ENCODE measurements around the gene TNFSF10.
"Not testable (repeated sequence)": the region's sequence is repeated elsewhere in the genome, so short reads cannot be mapped to it uniquely, and the experiment has no call there.

TNFSF10 gene

GRCh38 chr3:172543884-172544283, 20.7 kb upstream of the TNFSF10 start:
- DNase-seq = no peak

DNA sequence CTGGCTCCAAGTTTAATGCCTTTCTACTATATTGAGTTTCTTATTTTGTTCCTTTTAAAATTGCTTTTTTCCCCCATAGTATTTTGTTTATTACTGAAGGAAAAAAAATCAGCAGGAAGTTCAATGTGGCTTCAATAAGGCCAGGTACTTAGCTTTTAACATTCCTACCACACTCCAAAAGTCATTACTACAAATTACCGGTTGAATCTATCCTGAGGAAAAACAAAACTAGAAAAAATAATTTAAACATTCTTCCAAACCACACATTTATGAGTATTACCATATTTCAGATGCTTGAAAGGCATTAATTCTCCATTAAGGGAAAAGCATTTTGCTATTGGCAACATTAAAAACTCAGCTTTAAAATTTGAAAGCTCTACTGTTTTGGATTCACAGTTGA, 20.2 kb upstream of the TNFSF10 start:
- no peak for DNase-seq

- DNase-seq = no peak
Observed at GRCh38 chr3:172542999-172543398, 19.8 kb upstream of the TNFSF10 start.

GRCh38 chr3:172541945-172542488, 18.8 kb upstream of the TNFSF10 start:
- no peak for DNase-seq

DNA sequence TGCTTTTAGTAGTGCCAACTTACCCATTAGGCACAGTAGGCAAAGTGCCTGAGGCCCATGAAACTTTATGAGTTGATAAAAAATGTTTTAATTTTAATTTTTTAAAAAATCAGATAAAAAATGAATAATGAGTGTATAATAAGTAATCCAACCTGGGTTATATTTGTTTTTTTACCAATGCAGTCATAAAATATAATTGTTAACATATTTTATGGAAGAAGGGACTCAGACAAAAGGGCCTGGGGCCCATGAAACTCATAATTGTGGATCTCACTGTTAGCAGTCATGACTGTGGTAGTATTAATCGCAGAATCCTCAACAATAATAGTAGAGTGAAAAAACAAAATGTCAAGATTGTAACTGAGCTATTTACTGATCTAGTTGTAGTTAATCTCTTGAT, 16.8 kb upstream of the TNFSF10 start:
- DNase-seq = no peak

DNA sequence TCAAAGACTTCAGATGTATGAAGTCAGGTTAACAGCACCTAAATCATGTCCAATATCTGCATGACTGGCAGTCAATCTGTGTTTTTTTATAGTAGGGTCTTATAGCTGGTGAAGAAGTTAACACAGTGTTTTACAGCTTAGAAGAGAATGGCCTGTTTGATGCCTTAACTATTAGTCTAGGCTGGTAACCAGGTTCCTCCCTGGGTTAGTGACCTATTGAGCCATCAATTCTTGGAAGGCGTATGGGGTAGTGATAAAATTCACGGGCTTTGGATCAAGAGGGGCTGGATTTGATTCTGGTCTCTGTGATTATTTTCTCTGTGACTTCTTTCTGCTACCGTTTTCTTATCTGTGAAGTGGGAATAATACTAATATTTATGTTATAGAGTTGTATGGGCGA, 16.0 kb upstream of the TNFSF10 start:
- DNase-seq = no peak

DNA sequence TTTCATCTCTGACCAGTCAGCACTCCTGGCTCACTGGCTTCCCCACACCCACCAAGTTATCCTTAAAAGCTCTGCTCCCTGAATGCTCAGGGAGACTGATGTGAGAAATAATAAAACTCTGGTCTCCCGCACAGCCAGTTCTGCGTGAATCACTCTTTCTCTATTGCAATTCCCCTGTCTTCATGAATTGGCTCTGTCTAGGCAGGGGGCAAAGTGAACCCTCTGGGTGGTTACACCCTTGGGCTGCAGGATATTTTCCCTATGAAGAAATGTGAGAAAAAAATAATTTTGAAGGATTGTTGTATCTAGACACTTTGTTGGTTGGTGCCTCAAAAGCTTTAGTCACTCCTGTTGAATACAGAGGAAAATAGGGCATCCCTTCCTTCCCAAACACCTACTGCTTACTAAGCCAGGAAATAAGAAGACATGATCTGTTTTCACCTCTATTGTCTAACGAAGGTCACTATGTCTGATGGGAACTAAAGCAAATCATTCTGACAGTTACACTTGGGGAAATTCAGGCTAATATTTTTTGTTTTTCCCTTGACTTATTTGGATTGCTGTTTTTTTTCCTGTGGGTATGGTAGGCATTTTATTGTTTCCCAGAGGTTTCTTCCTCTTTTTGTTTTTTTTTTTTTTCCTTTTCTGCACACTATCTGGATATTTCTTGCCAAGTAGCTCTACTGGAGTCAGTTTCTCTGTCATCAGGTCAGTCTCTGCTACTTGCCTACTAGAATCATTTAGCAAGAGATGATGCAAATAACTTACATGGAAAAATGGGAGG, 15.3 kb upstream of the TNFSF10 start:
- no peak for DNase-seq

DNA sequence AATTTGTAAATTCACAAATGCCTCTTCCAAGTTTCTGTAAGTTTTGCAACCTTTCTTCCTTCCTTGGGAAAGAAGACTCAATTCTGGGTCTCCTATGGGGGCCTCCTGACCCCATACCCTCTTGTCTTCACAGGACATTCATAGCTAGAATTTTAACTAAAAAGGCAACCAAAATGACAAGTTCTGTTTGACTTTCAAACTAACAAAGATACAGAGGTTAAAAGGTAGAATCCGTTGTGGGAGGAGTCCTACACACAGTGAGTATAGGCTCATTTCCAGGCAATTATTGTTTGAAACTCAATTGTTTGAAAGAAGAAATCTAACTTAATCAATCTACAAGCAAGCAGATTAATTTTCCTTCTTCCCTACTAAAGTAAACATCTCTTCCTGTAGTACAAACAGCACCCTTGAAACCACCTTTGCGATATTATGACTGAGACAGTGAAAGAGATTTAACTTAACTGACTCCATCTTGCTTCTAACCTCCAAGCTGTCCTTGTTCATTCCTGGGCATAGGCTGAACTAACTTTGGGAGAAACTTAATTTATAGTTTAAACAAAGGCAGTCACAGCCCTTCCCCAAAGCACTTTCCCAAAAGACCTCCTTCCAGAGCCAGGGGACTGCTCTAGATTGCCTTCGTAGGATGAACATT, 14.4 kb upstream of the TNFSF10 start:
- DNase-seq = no peak

DNA sequence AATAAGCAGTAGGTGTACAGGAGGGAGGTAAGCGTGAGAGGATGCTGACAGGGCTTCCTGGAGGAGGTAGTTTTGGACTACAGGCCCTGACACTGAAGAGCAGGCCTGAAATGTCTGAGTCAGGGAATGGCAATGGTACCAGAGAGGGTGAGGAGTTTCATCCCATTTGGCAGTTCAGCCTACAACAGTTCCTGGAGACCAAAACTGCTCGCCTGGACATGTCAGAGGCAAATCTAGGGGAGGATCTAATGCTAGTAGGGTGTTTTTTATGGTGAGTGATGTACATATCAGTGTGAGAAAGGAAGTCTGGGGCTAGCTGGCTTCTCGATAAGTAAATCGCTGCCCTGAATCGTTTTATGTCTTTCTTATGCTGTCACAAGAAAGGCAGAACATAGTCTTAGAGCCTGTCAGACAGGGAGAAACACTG, 13.8 kb upstream of the TNFSF10 start:
- DNase-seq = no peak

DNA sequence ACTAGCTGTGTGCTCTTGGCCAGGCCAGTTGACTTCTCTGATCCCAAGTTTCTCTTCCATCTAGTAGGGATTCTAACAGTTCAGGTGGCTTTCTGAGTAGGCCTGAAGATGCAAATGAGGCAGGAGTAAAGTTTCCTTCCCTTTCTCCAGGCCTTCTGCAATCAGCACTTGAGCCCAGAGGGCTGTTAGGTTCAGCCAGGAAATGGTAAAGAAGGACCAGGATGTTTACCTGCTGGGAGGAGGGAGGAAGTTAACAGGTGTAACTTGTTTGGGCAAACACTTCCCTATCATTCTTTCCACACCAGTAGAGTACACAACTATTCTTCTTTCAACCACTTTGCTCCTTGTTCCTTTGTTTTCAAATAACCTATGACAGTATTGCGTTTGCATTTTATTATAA, 13.3 kb upstream of the TNFSF10 start:
- DNase-seq = no peak

GRCh38 chr3:172530566-172530965, 7.3 kb upstream of the TNFSF10 start:
- DNase-seq = peak; percentile 76

DNA sequence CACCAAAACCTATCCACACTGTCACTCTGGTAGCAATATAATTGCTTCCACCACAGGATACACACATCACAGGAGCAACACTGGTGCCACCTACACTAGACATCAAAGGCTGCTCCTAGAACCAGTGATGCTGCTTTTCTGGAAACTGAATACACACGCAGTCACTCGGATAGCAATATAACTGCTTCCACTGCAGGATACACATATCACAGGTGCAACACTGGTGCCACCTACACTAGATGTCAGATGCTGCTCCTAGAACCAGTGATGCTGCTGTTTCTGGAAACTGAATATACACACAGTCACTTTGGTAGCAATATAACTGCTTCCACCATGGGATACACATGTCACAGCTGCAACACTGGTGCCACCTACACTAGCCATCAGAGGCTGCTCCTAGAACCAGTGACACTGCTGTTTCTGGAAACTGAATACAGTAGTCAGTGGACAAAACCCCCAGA, 6.9 kb upstream of the TNFSF10 start:
- no peak for DNase-seq

GRCh38 chr3:172528677-172529076, 5.4 kb upstream of the TNFSF10 start:
- DNase-seq = no peak

- no peak for DNase-seq
Observed at GRCh38 chr3:172527306-172527705, 4.1 kb upstream of the TNFSF10 start.

- no peak for DNase-seq
Observed at GRCh38 chr3:172525116-172525613, 1.9 kb upstream of the TNFSF10 start.

DNA sequence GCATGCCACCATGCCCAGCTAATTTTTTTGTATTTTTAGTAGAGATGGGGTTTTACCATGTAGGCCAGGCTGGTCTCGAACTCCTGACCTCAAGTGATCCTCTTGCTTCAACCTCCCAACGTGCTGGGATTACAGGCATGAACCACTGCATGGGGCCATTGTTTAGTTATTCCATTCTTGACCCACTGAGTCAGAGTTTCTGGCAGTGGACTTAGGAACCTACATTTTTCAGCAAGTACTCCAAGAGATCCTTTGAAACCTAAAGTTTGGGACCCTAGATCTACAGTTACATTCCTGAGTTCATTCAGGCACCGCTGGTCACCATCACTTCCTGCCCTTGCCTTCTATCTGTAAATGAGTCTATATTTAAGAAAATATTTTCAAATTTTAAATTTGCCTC, 1.4 kb upstream of the TNFSF10 start:
- DNase-seq = no peak

DNA sequence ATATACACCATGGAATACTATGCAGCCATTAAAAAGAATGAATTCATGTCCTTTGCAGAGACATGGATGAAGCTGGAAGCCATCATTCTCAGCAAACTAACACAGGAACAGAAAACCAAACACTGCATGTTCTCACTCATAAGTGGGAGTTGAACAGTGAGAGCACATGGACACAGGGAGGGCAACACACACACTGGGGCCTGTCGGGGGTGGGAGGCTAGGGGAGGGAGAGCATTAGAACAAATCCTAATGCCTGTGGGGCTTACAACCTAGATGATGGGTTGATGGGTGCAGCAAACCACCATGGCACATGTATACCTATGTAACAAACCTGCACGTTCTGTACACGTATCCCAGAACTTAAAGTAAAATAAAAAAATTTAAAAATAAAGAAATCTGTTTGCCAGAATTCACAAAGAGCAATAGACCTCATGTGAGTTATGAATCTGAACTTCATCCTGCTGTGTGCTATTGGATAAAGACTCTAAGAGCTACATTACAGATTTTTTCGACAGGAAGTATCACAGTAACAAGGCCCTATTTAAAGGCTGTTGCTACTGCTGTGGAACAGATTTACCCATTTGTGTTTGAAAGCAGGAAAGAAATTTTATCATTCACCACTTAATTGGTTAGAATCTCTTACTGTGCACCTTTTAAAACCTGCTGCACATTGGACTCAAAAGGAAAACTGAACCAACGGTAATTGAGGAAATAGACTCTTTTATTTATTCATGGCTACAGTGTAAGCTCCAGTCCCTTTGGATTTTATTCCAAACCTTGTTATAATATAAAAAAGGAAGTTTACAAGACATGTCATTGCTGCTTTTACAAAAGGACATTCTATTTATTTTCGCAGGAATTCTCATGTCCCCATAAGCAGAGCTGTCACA, 1.1 kb downstream of the TNFSF10 start:
- not testable (repeated sequence) for DNase-seq

DNA sequence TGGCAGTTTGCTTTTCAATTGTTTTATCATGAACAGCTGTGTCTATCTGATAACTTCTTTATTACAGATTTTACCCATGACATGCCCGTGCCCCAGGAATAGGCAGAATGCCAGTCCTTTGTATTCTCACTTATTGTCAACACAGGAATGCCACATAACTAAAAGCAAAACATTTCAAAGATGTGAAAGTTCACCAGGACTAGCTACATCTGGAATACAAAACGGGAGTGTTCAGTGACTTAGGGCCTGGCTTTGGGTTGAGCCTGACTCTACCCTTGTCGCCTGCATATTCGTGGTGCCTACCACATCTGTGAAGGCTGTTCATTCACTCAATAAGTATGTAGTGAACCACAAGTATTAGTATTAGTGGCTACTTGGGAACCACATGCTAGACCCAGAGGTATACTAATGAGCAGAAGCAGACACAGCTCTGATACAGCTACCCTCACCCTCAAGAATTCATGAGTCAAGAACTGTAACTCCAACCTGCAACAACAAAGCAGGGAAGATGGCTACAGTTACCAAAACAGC, 2.9 kb downstream of the TNFSF10 start:
- DNase-seq = no peak

- no peak for DNase-seq
Observed at GRCh38 chr3:172519740-172520139, 3.5 kb downstream of the TNFSF10 start.

DNA sequence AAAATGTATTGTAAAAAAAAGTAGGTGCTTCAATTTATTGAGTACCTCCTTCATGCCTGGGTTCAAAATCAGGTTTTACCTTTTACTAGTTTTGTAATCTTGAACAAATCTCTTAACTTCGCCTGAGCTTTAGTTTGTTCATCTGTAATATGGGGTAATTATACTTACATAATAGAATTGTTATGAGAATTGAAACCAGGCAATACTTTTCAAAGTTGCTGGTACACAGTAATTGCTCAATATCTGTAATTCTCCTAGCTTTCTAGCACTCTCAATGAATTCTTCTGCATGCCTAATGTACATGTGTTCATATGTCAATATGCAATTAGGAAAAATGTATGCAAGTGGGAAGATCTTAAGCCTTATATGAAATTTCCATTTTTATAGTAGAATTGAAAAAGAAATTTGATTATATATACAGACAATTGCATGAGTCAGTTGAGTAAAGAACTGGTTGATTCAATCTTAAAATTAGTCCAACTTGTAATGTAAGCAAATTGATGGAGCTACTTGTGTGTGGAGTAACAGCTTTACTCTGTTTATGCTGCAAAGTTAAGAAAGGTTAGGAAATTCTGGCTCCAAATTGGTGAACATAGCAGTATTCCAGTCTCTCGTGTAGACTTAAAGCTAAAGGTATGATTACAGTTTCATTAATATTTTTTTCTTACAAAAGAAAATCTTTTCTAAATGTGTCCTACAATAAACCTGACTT, 4.1 kb downstream of the TNFSF10 start:
- no peak for DNase-seq

DNA sequence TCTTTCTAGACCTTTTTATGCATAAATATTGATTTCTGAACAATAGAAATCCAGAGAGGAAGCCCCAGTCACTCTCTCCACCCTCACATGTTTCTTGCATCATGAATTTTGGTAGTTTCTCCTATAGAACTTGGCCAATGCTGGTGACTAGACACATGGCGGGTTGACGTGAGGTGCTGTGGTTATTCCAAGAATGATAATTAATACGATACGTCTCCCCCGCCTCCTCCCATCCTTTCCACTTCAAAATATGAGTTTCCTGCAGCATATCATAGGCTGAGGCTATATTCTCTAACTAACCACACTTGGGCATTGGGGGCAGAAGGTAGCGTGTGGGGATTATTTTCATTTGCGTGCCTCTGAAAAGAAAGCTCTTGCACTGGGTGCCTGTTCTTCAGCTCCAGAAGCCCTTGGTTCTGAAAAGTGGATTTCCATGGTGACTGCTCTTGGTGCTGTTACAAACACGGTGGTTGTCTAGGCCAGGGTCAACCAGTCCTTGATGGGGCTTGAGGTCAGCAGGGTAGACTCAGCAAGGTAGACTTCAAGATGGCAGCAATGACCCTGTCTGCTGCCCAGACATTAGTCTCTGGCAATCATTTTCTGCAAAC, 5.3 kb downstream of the TNFSF10 start:
- no peak for DNase-seq
